Measurements from ENCODE around the gene METTL17.
A peak's percentile ranks its signal among the peaks of the same experiment; 100 is the strongest.

DNA sequence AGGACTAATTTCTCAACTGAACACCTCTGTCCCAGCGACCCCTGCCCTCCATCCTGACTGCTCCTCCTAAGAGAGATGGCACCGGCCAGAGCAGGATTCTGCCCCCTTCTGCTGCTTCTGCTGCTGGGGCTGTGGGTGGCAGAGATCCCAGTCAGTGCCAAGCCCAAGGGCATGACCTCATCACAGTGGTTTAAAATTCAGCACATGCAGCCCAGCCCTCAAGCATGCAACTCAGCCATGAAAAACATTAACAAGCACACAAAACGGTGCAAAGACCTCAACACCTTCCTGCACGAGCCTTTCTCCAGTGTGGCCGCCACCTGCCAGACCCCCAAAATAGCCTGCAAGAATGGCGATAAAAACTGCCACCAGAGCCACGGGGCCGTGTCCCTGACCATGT lies 53.1 kb downstream of the METTL17 start:
- TF ChIP-seq, protein P1, sequence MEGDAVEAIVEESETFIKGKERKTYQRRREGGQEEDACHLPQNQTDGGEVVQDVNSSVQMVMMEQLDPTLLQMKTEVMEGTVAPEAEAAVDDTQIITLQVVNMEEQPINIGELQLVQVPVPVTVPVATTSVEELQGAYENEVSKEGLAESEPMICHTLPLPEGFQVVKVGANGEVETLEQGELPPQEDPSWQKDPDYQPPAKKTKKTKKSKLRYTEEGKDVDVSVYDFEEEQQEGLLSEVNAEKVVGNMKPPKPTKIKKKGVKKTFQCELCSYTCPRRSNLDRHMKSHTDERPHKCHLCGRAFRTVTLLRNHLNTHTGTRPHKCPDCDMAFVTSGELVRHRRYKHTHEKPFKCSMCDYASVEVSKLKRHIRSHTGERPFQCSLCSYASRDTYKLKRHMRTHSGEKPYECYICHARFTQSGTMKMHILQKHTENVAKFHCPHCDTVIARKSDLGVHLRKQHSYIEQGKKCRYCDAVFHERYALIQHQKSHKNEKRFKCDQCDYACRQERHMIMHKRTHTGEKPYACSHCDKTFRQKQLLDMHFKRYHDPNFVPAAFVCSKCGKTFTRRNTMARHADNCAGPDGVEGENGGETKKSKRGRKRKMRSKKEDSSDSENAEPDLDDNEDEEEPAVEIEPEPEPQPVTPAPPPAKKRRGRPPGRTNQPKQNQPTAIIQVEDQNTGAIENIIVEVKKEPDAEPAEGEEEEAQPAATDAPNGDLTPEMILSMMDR (IDR thresholded peaks at IDR 0.05), result no peak
- TF ChIP-seq POLR2A (IDR thresholded peaks at IDR 0.05), result peak in 1 of 2 donors; percentile 19
